Upper lobe of left lung (tissue), 4 donors: ENCODE measurements around the gene PARD3B.

Source experiments
- CTCF ChIP-seq, 6 experiments: fragments of 450-650 bp in 4 of 6; fragments of 200-600 bp in 2 of 6; sonication (generic) in 2 of 6; IDR thresholded peaks; one replicate each; pipeline ENCODE4 v1.5.1; 2016 to 2019; ENCODE audit warnings: antibody characterized with exemption in 6 of 6
- EP300 ChIP-seq, 4 donors: sonication (generic); formaldehyde crosslinking; IDR thresholded peaks; one replicate each; pipeline ENCODE4 v1.5.1; 2017; ENCODE audit warnings: antibody characterized with exemption in 4 of 4, control low read depth in 2 of 4
- POLR2A ChIP-seq, 4 donors: fragments of 450-650 bp; IDR thresholded peaks; one replicate each; pipeline ENCODE4 v1.5.1; 2016 to 2017; ENCODE audit warnings: antibody characterized with exemption in 4 of 4, mild to moderate bottlenecking in 2 of 4
- POLR2AphosphoS5 ChIP-seq, 2 donors: sonication (generic); formaldehyde crosslinking; IDR thresholded peaks; one replicate each; pipeline ENCODE4 v1.5.1; 2017; ENCODE audit warnings: antibody characterized with exemption in 2 of 2

GRCh38 chr2:205369813-205370212 is 824.5 kb downstream of the PARD3B start:
- TF ChIP-seq POLR2A (IDR thresholded peaks at IDR 0.05) (no peak), CTCF (IDR thresholded peaks at IDR 0.05) (no peak), POLR2AphosphoS5 (IDR thresholded peaks at IDR 0.05) (no peak), EP300 (IDR thresholded peaks at IDR 0.05) (no peak)
